GM18499 (cell line): ENCODE measurements around the gene SLC6A9.

Source experiments
- ATAC-seq: cut with Tn5 transposase; IDR thresholded peaks from one replicate; pipeline ENCODE4 v1.9.1; 2021; ENCODE audit warnings: moderate number of reproducible peaks; ENCODE audit not compliant: insufficient read depth, unreplicated experiment

Gene SLC6A9

GRCh38 chr1:44049839-44050238 is 18.6 kb upstream of the SLC6A9 start:
- ATAC-seq: no peak

- no peak for ATAC-seq
Observed at GRCh38 chr1:44048532-44049215, 17.4 kb upstream of the SLC6A9 start.

- no peak for ATAC-seq
Observed at GRCh38 chr1:44047131-44047530, 15.9 kb upstream of the SLC6A9 start.

GRCh38 chr1:44045064-44045463 is 13.8 kb upstream of the SLC6A9 start:
- no peak for ATAC-seq

- no peak for ATAC-seq
Observed at GRCh38 chr1:44044071-44044801, 13.0 kb upstream of the SLC6A9 start.

GRCh38 chr1:44043176-44044070 is 12.2 kb upstream of the SLC6A9 start:
- no peak for ATAC-seq

- no peak for ATAC-seq
Observed at GRCh38 chr1:44040846-44041245, 9.6 kb upstream of the SLC6A9 start.

- no peak for ATAC-seq
Observed at GRCh38 chr1:44040418-44040817, 9.2 kb upstream of the SLC6A9 start.

- no peak for ATAC-seq
Observed at GRCh38 chr1:44038876-44039657, 7.8 kb upstream of the SLC6A9 start.

- ATAC-seq: no peak
Observed at GRCh38 chr1:44037154-44037553, 5.9 kb upstream of the SLC6A9 start.

- no peak for ATAC-seq
Observed at GRCh38 chr1:44036409-44037139, 5.3 kb upstream of the SLC6A9 start.

- no peak for ATAC-seq
Observed at GRCh38 chr1:44035726-44036408, 4.6 kb upstream of the SLC6A9 start.

GRCh38 chr1:44034976-44035716 is 3.9 kb upstream of the SLC6A9 start:
- no peak for ATAC-seq

GRCh38 chr1:44034423-44034822 is 3.2 kb upstream of the SLC6A9 start:
- ATAC-seq: no peak

GRCh38 chr1:44033756-44034155 is 2.5 kb upstream of the SLC6A9 start:
- no peak for ATAC-seq

GRCh38 chr1:44033041-44033575 is 1.8 kb upstream of the SLC6A9 start:
- no peak for ATAC-seq

- ATAC-seq: no peak
Observed at GRCh38 chr1:44032170-44032790, 1.0 kb upstream of the SLC6A9 start.
